ENCODE results near the gene MOSMO. TPM values are rescaled to one million over a fixed set of nuclear protein-coding genes. Genes with fewer than 3 reads are reported as not detected.

MOSMO gene
- polyA plus RNA-seq, 1 experiment, result 7.3 TPM

- no peak for DNase-seq (ENCODE audit: low read depth)
- H3K36me3 ChIP-seq (ENCODE audit: control insufficient read depth, insufficient read depth, low read length), result peaks cover 23% of the 10 kb centered on the region
- ChIA-PET CTCF (no interaction called here), POLR2A (no interaction called here)
- H3K27me3 ChIP-seq (ENCODE audit: control insufficient read depth, insufficient read depth, low read length), result no peaks in the 10 kb centered on the region
- no peak for TF ChIP-seq CTCF (IDR thresholded peaks at IDR 0.05; ENCODE audit: insufficient read depth, low read depth, low read length)
- H3K4me3 ChIP-seq (ENCODE audit: low read depth, low read length), result no peak overlapping the region
Observed at GRCh38 chr16:21971856-21972255, 36.1 kb upstream of the MOSMO start.

- ChIA-PET CTCF (interaction anchor here (0.6 to 1.8 kb wide), 5 partner anchors 26 to 215 kb away, joined by 3 to 5 read pairs (median 4); no protein-coding TSS in a partner anchor), POLR2A (no interaction called here)
- no peak for TF ChIP-seq CTCF (IDR thresholded peaks at IDR 0.05; ENCODE audit: insufficient read depth, low read depth, low read length)
- Histone ChIP-seq H3K36me3 (ENCODE audit: control insufficient read depth, insufficient read depth, low read length) (peaks cover 23% of the 10 kb centered on the region), H3K27me3 (ENCODE audit: control insufficient read depth, insufficient read depth, low read length) (no peaks in the 10 kb centered on the region), H3K4me3 (ENCODE audit: low read depth, low read length) (no peak overlapping the region)
- DNase-seq (ENCODE audit: low read depth), result no peak
Observed at GRCh38 chr16:21973945-21974344, 34.0 kb upstream of the MOSMO start.

GRCh38 chr16:21980032-21980431, 27.9 kb upstream of the MOSMO start:
- POLR2A ChIA-PET, result no interaction called here
- Histone ChIP-seq H3K4me3 (ENCODE audit: low read depth, low read length) (no peak overlapping the region), H3K36me3 (ENCODE audit: control insufficient read depth, insufficient read depth, low read length) (peaks cover 27% of the 10 kb centered on the region), H3K27me3 (ENCODE audit: control insufficient read depth, insufficient read depth, low read length) (no peaks in the 10 kb centered on the region)
- TF ChIP-seq CTCF (IDR thresholded peaks at IDR 0.05; ENCODE audit: insufficient read depth, low read depth, low read length), result no peak
- no peak for DNase-seq (ENCODE audit: low read depth)
- CTCF ChIA-PET, result interaction anchor here (0.6 to 1.7 kb wide), 3 partner anchors 10 to 211 kb away, joined by 4 to 6 read pairs (median 6); no protein-coding TSS in a partner anchor

GRCh38 chr16:21982108-21982507, 25.8 kb upstream of the MOSMO start:
- H3K27me3 ChIP-seq (ENCODE audit: control insufficient read depth, insufficient read depth, low read length), result no peaks in the 10 kb centered on the region
- ChIA-PET POLR2A (no interaction called here), CTCF (interaction anchor here (0.7 to 1.8 kb wide), 3 partner anchors 18 to 207 kb away, joined by 3 to 6 read pairs (median 5); no protein-coding TSS in a partner anchor)

GRCh38 chr16:21984062-21984461, 23.8 kb upstream of the MOSMO start:
- no peaks in the 10 kb centered on the region for H3K27me3 ChIP-seq (ENCODE audit: control insufficient read depth, insufficient read depth, low read length)
- POLR2A ChIA-PET, result no interaction called here
- no peak for DNase-seq (ENCODE audit: low read depth)
- TF ChIP-seq CTCF (IDR thresholded peaks at IDR 0.05; ENCODE audit: insufficient read depth, low read depth, low read length), result no peak
- H3K36me3 ChIP-seq (ENCODE audit: control insufficient read depth, insufficient read depth, low read length), result peaks cover 16% of the 10 kb centered on the region
- CTCF ChIA-PET, result interaction anchor here (1.0 kb wide), 1 partner anchor 94 kb away, joined by 3 read pairs; no protein-coding TSS in a partner anchor
- H3K4me3 ChIP-seq (ENCODE audit: low read depth, low read length), result no peak overlapping the region

More at GRCh38 chr16:21982108-21982507, 25.8 kb upstream of the MOSMO start:
- no peak for DNase-seq (ENCODE audit: low read depth)
- H3K36me3 ChIP-seq (ENCODE audit: control insufficient read depth, insufficient read depth, low read length), result peaks cover 18% of the 10 kb centered on the region
- TF ChIP-seq CTCF (IDR thresholded peaks at IDR 0.05; ENCODE audit: insufficient read depth, low read depth, low read length), result no peak
- no peak overlapping the region for H3K4me3 ChIP-seq (ENCODE audit: low read depth, low read length)

Data from BJ (cell line).